Subcutaneous abdominal adipose tissue (tissue), 5 donors: Measurements from ENCODE around the gene TMEM179.

Source experiments
- H3K27ac ChIP-seq: one replicate; pipeline ENCODE4 v1.7.0; 2013; ENCODE audit warnings: low read depth, mild to moderate bottlenecking, inconsistent platforms, low read length, moderate library complexity
- H3K27me3 ChIP-seq, 5 donors: one replicate each; pipeline ENCODE4 v1.7.0; 2013; ENCODE audit warnings: low read length in 5 of 5, inconsistent platforms in 1 of 5; ENCODE audit not compliant: control insufficient read depth in 5 of 5, insufficient read depth in 4 of 5
- H3K36me3 ChIP-seq, 5 donors: one replicate each; pipeline ENCODE4 v1.7.0; 2013; ENCODE audit warnings: low read length in 5 of 5; ENCODE audit not compliant: control insufficient read depth in 5 of 5, insufficient read depth in 5 of 5
- H3K4me1 ChIP-seq, 5 donors: one replicate each; pipeline ENCODE4 v1.7.0; 2013; ENCODE audit warnings: low read length in 5 of 5, mild to moderate bottlenecking in 3 of 5, moderate library complexity in 1 of 5; ENCODE audit not compliant: control insufficient read depth in 5 of 5, insufficient read depth in 5 of 5
- H3K4me3 ChIP-seq, 5 donors: one replicate each; pipeline ENCODE4 v1.7.0; 2013; ENCODE audit warnings: low read length in 5 of 5, low read depth in 1 of 5
- H3K9ac ChIP-seq, 5 donors: one replicate each; pipeline ENCODE4 v1.7.0; 2013; ENCODE audit warnings: low read length in 5 of 5, mild to moderate bottlenecking in 4 of 5, moderate library complexity in 3 of 5
- H3K9me3 ChIP-seq, 5 donors: one replicate each; pipeline ENCODE4 v1.7.0; 2013; ENCODE audit warnings: low read length in 5 of 5; ENCODE audit not compliant: control insufficient read depth in 5 of 5
- donor health status: healthy.
- donor health status: healthy.
- donor health status: healthy.
- donor health status: healthy.
- donor health status: healthy.

Gene TMEM179

GRCh38 chr14:104624939-104625338 lies 20.4 kb upstream of the TMEM179 start:
- Histone ChIP-seq H3K36me3 (no peaks in the 10 kb centered on the region), H3K9me3 (peaks cover 0 to 11% (median 10%) of the 10 kb centered on the region in 5 donors), H3K4me1 (no peaks in the 10 kb centered on the region), H3K4me3 (no peak overlapping the region), H3K27ac (no peak overlapping the region), H3K9ac (no peak overlapping the region), H3K27me3 (peaks cover 0 to 12% (median 5%) of the 10 kb centered on the region in 5 donors)

GRCh38 chr14:104614126-104614812 lies 9.7 kb upstream of the TMEM179 start:
- peaks cover 0 to 4% (median 0%) of the 10 kb centered on the region in 5 donors for H3K9me3 ChIP-seq

DNA sequence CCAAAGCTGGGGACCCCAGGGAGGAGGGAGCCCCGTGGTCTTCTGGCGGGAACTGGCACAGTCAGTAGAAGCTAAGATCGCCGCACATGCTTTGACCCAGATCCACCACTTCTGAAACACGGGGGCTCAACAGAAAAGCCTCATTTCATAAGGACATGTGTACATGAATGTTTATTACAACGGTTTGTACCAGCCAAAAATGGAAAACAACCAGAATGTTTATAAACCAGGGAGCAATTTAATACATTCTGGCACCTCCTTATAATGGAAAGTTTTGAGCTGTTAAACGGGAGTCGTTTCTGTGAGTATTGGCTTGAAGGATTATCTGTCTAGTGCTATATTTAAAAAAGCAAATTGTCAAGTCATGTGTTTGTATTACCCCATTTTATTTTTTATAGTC lies 7.3 kb upstream of the TMEM179 start:
- no peaks in the 10 kb centered on the region for H3K36me3 ChIP-seq
- H3K9me3 ChIP-seq, result peaks cover 0 to 6% (median 0%) of the 10 kb centered on the region in 5 donors
- no peak overlapping the region for H3K4me3 ChIP-seq
- no peak overlapping the region for H3K27ac ChIP-seq
- H3K27me3 ChIP-seq, result peaks cover 7 to 24% (median 17%) of the 10 kb centered on the region in 5 donors
- no peaks in the 10 kb centered on the region for H3K4me1 ChIP-seq
- H3K9ac ChIP-seq, result no peak overlapping the region

More at GRCh38 chr14:104614126-104614812, 9.7 kb upstream of the TMEM179 start:
- Histone ChIP-seq H3K9ac (no peak overlapping the region), H3K36me3 (no peaks in the 10 kb centered on the region), H3K27ac (no peak overlapping the region), H3K4me3 (no peak overlapping the region), H3K4me1 (no peaks in the 10 kb centered on the region), H3K27me3 (peaks cover 20 to 37% (median 30%) of the 10 kb centered on the region in 5 donors)

GRCh38 chr14:104610749-104611310 lies 6.3 kb upstream of the TMEM179 start:
- Histone ChIP-seq H3K4me1 (no peaks in the 10 kb centered on the region), H3K27me3 (peaks cover 5 to 28% (median 18%) of the 10 kb centered on the region in 5 donors), H3K9ac (no peak overlapping the region), H3K9me3 (peaks cover 0 to 6% (median 0%) of the 10 kb centered on the region in 5 donors), H3K4me3 (no peak overlapping the region), H3K36me3 (no peaks in the 10 kb centered on the region), H3K27ac (no peak overlapping the region)

GRCh38 chr14:104609666-104610065 lies 5.1 kb upstream of the TMEM179 start:
- Histone ChIP-seq H3K9me3 (peaks cover 0 to 2% (median 0%) of the 10 kb centered on the region in 5 donors), H3K4me1 (no peaks in the 10 kb centered on the region), H3K27me3 (peaks cover 10 to 32% (median 22%) of the 10 kb centered on the region in 5 donors), H3K27ac (no peak overlapping the region), H3K4me3 (no peak overlapping the region), H3K9ac (no peak overlapping the region), H3K36me3 (no peaks in the 10 kb centered on the region)

GRCh38 chr14:104603711-104604401 lies 716 bp downstream of the TMEM179 start:
- Histone ChIP-seq H3K4me3 (no peak overlapping the region), H3K27me3 (peaks cover 31 to 51% (median 41%) of the 10 kb centered on the region in 5 donors), H3K27ac (no peak overlapping the region)

GRCh38 chr14:104602933-104603325 lies 1.6 kb downstream of the TMEM179 start:
- H3K27ac ChIP-seq, result no peak overlapping the region
- H3K27me3 ChIP-seq, result peaks cover 34 to 51% (median 48%) of the 10 kb centered on the region in 5 donors
- no peak overlapping the region for H3K9ac ChIP-seq

More at GRCh38 chr14:104603711-104604401, 716 bp downstream of the TMEM179 start:
- Histone ChIP-seq H3K9ac (no peak overlapping the region), H3K36me3 (no peaks in the 10 kb centered on the region), H3K4me1 (peaks cover 0 to 4% (median 3%) of the 10 kb centered on the region in 5 donors), H3K9me3 (peaks cover 0 to 2% (median 0%) of the 10 kb centered on the region in 5 donors)

DNA sequence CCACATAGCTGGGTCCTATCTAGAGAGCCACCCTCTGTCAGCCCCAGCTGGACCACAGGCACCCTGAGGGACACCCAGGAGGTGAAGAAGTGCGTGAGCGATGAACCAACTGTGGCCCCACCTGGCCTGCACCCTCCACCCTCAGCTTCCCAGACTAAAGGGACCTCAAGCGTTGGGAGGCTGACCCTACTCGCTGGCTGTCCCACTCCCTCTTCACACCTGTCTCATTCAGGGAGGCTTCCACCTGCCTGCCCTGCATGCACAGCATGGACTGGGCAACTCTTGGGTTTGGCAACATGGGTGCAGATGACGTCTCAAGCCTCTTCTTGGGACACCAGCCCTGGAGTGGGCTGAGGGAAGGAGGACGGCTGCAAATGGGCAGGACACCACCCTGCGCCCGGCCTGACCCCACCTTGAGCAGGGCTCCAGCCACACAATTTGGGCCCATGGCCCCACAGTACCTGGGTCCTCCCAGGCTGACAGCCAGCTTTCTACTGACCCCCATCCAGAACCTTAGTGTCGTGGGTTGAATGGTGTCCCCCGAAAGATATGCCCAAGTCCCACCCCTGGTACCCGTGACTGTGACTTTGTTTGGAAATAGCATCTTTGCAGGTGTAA lies 2.1 kb downstream of the TMEM179 start:
- Histone ChIP-seq H3K4me3 (no peak overlapping the region), H3K4me1 (peaks cover 0 to 4% (median 3%) of the 10 kb centered on the region in 5 donors), H3K9ac (no peak overlapping the region), H3K27ac (no peak overlapping the region), H3K9me3 (peaks cover 0 to under 1% (median 0%) of the 10 kb centered on the region in 5 donors), H3K27me3 (peaks cover 34 to 55% (median 48%) of the 10 kb centered on the region in 5 donors), H3K36me3 (no peaks in the 10 kb centered on the region)

More at GRCh38 chr14:104602933-104603325, 1.6 kb downstream of the TMEM179 start:
- Histone ChIP-seq H3K4me3 (no peak overlapping the region), H3K36me3 (no peaks in the 10 kb centered on the region), H3K9me3 (peaks cover 0 to 2% (median 0%) of the 10 kb centered on the region in 5 donors), H3K4me1 (peaks cover 0 to 4% (median 3%) of the 10 kb centered on the region in 5 donors)

GRCh38 chr14:104601786-104602185 lies 2.8 kb downstream of the TMEM179 start:
- Histone ChIP-seq H3K4me3 (no peak overlapping the region), H3K27ac (no peak overlapping the region), H3K27me3 (peaks cover 34 to 56% (median 48%) of the 10 kb centered on the region in 5 donors), H3K36me3 (no peaks in the 10 kb centered on the region), H3K9ac (no peak overlapping the region), H3K9me3 (no peaks in the 10 kb centered on the region), H3K4me1 (peaks cover 0 to 4% (median 3%) of the 10 kb centered on the region in 5 donors)
